COLO668 (cell line): ENCODE results near the gene ALDH3B2.
"Not testable (repeated sequence)": the region's sequence is repeated elsewhere in the genome, so short reads cannot be mapped to it uniquely, and the experiment has no call there.

ENCODE experiments used
- DNase-seq: peaks from one replicate; lab custom pipeline; 2025; ENCODE audit not compliant: unreplicated experiment; lab: John Stamatoyannopoulos, UW

The ALDH3B2 gene

GRCh38 chr11:67685641-67686332, 11.4 kb upstream of the ALDH3B2 start:
- DNase-seq, result not testable (repeated sequence)

- not testable (repeated sequence) for DNase-seq
These were observed 8.0 kb upstream of the ALDH3B2 start for GRCh38 chr11:67682126-67683034.

GRCh38 chr11:67680696-67681470, 6.5 kb upstream of the ALDH3B2 start:
- DNase-seq, result no peak

- DNase-seq, result no peak
These were observed 780 bp upstream of the ALDH3B2 start for GRCh38 chr11:67675058-67675747.

- DNase-seq, result no peak
These were observed 521 bp downstream of the ALDH3B2 start for GRCh38 chr11:67673902-67674301.

GRCh38 chr11:67673358-67673757, 1.1 kb downstream of the ALDH3B2 start:
- no peak for DNase-seq

- DNase-seq, result no peak
These were observed 3.3 kb downstream of the ALDH3B2 start for GRCh38 chr11:67671211-67671520.

GRCh38 chr11:67670316-67671210, 3.9 kb downstream of the ALDH3B2 start:
- no peak for DNase-seq

GRCh38 chr11:67668192-67668551, 6.3 kb downstream of the ALDH3B2 start:
- no peak for DNase-seq

- no peak for DNase-seq
These were observed 6.8 kb downstream of the ALDH3B2 start for GRCh38 chr11:67667490-67668191.

GRCh38 chr11:67666676-67667489, 7.5 kb downstream of the ALDH3B2 start:
- no peak for DNase-seq

GRCh38 chr11:67666303-67666645, 8.1 kb downstream of the ALDH3B2 start:
- no peak for DNase-seq

- no peak for DNase-seq
These were observed 8.7 kb downstream of the ALDH3B2 start for GRCh38 chr11:67665541-67666302.

GRCh38 chr11:67664696-67665540, 9.5 kb downstream of the ALDH3B2 start:
- no peak for DNase-seq

- DNase-seq, result no peak
These were observed 10.2 kb downstream of the ALDH3B2 start for GRCh38 chr11:67664213-67664585.

GRCh38 chr11:67663532-67664212, 10.8 kb downstream of the ALDH3B2 start:
- no peak for DNase-seq
